Kidney (tissue), 14 donors: ENCODE data around the gene PHLPP2. TPM values are rescaled to one million over a fixed set of nuclear protein-coding genes. Genes with fewer than 3 reads are reported as not detected.

Experiments used
- DNase-seq, 5 donors: peaks; one replicate each; pipeline ENCODE4 v3.0.0-alpha.2; 2013 to 2020
- FAIRE-seq: peaks from 2 replicates; lab custom pipeline; 2012; peaks lifted over from hg19 to GRCh38; lab: Jason Lieb, UNC
- H3K27ac ChIP-seq, 2 donors: one replicate each; pipeline ENCODE4 v1.7.0; 2013; ENCODE audit warnings: low read depth in 2 of 2, low read length in 2 of 2, inconsistent platforms in 1 of 2
- H3K27me3 ChIP-seq: one replicate; pipeline ENCODE4 v1.7.1; 2013; ENCODE audit warnings: low read length, inconsistent platforms; ENCODE audit not compliant: control insufficient read depth, insufficient read depth
- H3K36me3 ChIP-seq, 3 donors: one replicate each; pipeline versions ENCODE4 v1.7.0 to v1.7.1; 2013; ENCODE audit warnings: low read length in 3 of 3, control low read depth in 1 of 3, inconsistent platforms in 1 of 3; ENCODE audit not compliant: insufficient read depth in 3 of 3, control insufficient read depth in 2 of 3
- H3K4me1 ChIP-seq, 3 donors: one replicate each; pipeline versions ENCODE4 v1.7.0 to v1.7.1; 2013; ENCODE audit warnings: low read length in 3 of 3, inconsistent platforms in 1 of 3, low read depth in 1 of 3; ENCODE audit not compliant: control insufficient read depth in 2 of 3, insufficient read depth in 2 of 3
- H3K4me3 ChIP-seq, 3 donors: one replicate each; pipeline versions ENCODE4 v1.7.0 to v1.8.1; 2013; ENCODE audit warnings: low read length in 3 of 3, control low read depth in 1 of 3, inconsistent platforms in 1 of 3
- H3K9ac ChIP-seq, 3 donors: one replicate each; pipeline versions ENCODE4 v1.7.0 to v1.7.1; 2013; ENCODE audit warnings: low read length in 3 of 3, control low read depth in 1 of 3, inconsistent platforms in 1 of 3
- H3K9me3 ChIP-seq, 3 donors: one replicate each; pipeline versions ENCODE4 v1.7.0 to v1.7.1; 2013; ENCODE audit warnings: low read length in 3 of 3, control low read depth in 1 of 3, inconsistent platforms in 1 of 3; ENCODE audit not compliant: control insufficient read depth in 2 of 3, insufficient read depth in 1 of 3
- CTCF ChIP-seq: IDR thresholded peaks from 3 replicates; pipeline ENCODE4 v1.5.1; 2012; ENCODE audit warnings: mild to moderate bottlenecking, moderate library complexity, borderline replicate concordance; ENCODE audit not compliant: insufficient read depth; ENCODE audit errors: extremely low read depth
- intact Hi-C: fragments of 100-400 bp; cut with DNase I; formaldehyde crosslinking; loops from one replicate; pipeline ENCODE4 v1.11.1; 2022
- polyA plus RNA-seq: library from polyadenylated mRNA; stranded (reverse); fragments of 350-450 nt; fragmentation: Illumina TruSeq; extraction: RNeasy Lipid Tissue Mini Kit (QIAGEN cat#74804); gene quantifications from one replicate; pipeline ENCODE4 v1.2.3, GENCODE V29; 2014; ENCODE audit warnings: low read depth, low replicate concordance; ENCODE audit not compliant: insufficient read depth
- total RNA-seq: library from RNA; stranded (reverse); fragmentation: NEBNext Ultra II Directional; extraction: Animal tissue kit (Norgen Biotek cat#: 25700); gene quantifications from one replicate; pipeline ENCODE4 v1.2.1, GENCODE V29; 2021
- donor health status: control.
- donor health status: control.
- donor health status: control.
- donor health status: control.
- donor health status: control.
- donor health status: DM: yes; HTN: yes; CAD: no.
- donor health status: Normal renal cell carcinoma (clear cell type).

PHLPP2 gene
- total and polyA plus RNA-seq, 2 donors from 2014 or later = 2.8 to 7.1 TPM

DNA sequence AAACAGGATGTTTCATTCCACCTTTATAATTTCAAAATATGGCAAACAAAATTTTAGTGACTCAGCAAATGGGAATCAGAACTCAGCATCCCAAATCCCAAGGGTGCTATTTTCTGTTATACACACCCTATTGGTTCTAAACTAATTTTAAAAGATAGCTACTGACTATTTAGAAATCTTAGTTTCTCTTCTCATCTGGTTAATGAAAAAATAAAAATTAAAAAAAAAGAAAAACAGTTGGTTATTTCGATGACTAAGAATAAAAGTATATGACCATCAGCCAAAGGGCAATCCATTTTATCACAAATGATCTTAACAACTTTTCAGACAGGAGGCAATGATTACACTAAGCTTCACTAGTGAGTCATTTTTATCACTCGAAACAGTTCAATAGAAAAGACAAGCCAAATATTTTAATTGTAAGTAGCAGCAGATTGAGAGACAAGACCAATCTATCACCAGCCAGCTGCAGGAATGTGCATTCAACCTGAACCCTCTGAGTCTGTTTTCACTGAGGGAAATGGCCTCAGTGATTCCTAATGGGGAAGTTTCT, 15.2 kb downstream of the PHLPP2 start:
- no peak for TF ChIP-seq CTCF
- intact Hi-C loops = no loop called here
- Histone ChIP-seq H3K36me3 (no peaks in the 10 kb centered on the region), H3K4me3 (no peak overlapping the region), H3K4me1 (no peaks in the 10 kb centered on the region), H3K9ac (no peak overlapping the region), H3K9me3 (no peaks in the 10 kb centered on the region), H3K27ac (no peak overlapping the region), H3K27me3 (no peaks in the 10 kb centered on the region)
- peak in 1 of 5 donors; percentile 23 for DNase-seq
- FAIRE-seq = peak; percentile 25

GRCh38 chr16:71708696-71709095, 15.8 kb downstream of the PHLPP2 start:
- DNase-seq (no peak), FAIRE-seq (peak; percentile 38)
- Histone ChIP-seq H3K27ac (no peak overlapping the region), H3K9ac (no peak overlapping the region), H3K27me3 (no peaks in the 10 kb centered on the region), H3K36me3 (no peaks in the 10 kb centered on the region), H3K4me1 (no peaks in the 10 kb centered on the region), H3K4me3 (no peak overlapping the region), H3K9me3 (no peaks in the 10 kb centered on the region)
- TF ChIP-seq CTCF = no peak
- intact Hi-C loops = no loop called here

DNA sequence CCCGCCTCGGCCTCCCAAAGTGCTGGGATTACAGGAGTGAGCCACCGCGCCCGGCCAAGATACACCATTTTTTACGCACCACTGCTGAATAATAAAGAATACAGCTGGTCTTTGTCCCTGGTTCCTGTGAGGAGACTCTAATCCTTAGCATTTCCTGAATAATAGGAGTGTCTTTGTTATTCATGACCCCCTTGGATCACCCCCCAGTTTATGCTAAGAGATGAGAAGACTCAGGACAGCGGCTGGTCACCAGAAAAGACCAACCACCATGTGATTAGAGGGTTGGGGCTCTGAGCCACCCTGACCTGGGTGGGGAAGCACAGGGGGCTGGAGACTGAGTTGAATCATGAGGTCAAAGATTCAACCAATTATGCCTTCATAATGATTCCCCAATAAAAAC, 17.3 kb downstream of the PHLPP2 start:
- FAIRE-seq = no peak

More for the DNA sequence above, 17.3 kb downstream of the PHLPP2 start:
- Histone ChIP-seq H3K36me3 (no peaks in the 10 kb centered on the region), H3K27ac (no peak overlapping the region), H3K4me1 (no peaks in the 10 kb centered on the region), H3K4me3 (no peak overlapping the region), H3K27me3 (no peaks in the 10 kb centered on the region), H3K9me3 (no peaks in the 10 kb centered on the region), H3K9ac (no peak overlapping the region)
- intact Hi-C loops = no loop called here
- no peak for TF ChIP-seq CTCF
- DNase-seq = no peak
